Transverse colon (tissue), 3 donors: Measurements from ENCODE around the gene TMSB10.

Experiments
- EP300 ChIP-seq: sonication (generic); formaldehyde crosslinking; IDR thresholded peaks from one replicate; pipeline ENCODE4 v1.6.1; 2017; ENCODE audit warnings: antibody characterized with exemption, low read depth
- TF ChIP-seq, protein P1 (sequence below), 5 experiments: fragments of 200-600 bp in 3 of 5; fragments of 450-650 bp in 2 of 5; sonication (generic) in 3 of 5; IDR thresholded peaks; 1 replicate in 2 of 5; 2 replicates in 3 of 5; pipeline ENCODE4 v1.5.1; 2016 to 2017; ENCODE audit warnings: antibody characterized with exemption in 5 of 5, inconsistent platforms in 3 of 5, mild to moderate bottlenecking in 2 of 5, moderate library complexity in 1 of 5

- TF ChIP-seq EP300, result no peak
- TF ChIP-seq, protein P1, sequence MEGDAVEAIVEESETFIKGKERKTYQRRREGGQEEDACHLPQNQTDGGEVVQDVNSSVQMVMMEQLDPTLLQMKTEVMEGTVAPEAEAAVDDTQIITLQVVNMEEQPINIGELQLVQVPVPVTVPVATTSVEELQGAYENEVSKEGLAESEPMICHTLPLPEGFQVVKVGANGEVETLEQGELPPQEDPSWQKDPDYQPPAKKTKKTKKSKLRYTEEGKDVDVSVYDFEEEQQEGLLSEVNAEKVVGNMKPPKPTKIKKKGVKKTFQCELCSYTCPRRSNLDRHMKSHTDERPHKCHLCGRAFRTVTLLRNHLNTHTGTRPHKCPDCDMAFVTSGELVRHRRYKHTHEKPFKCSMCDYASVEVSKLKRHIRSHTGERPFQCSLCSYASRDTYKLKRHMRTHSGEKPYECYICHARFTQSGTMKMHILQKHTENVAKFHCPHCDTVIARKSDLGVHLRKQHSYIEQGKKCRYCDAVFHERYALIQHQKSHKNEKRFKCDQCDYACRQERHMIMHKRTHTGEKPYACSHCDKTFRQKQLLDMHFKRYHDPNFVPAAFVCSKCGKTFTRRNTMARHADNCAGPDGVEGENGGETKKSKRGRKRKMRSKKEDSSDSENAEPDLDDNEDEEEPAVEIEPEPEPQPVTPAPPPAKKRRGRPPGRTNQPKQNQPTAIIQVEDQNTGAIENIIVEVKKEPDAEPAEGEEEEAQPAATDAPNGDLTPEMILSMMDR (IDR thresholded peaks at IDR 0.05), result no peak
These were observed 14.6 kb downstream of the TMSB10 start for GRCh38 chr2:84919885-84920580.
